Hepatocyte (in vitro differentiated cells): Measurements from ENCODE around the gene GNAZ. TPM values are rescaled to one million over a fixed set of nuclear protein-coding genes. Genes with fewer than 3 reads are reported as not detected.

Source experiments
- DNase-seq: peaks from one replicate; pipeline ENCODE4 v3.0.0-alpha.2; 2016; ENCODE audit warnings: low spot score
- H2AFZ ChIP-seq: fragments of 200-600 bp; sonication (generic); 2 replicates; pipeline ENCODE4 v1.6.0; 2016; ENCODE audit warnings: antibody characterized with exemption, mild to moderate bottlenecking
- H3K27ac ChIP-seq: fragments of 200-600 bp; sonication (generic); 2 replicates; pipeline ENCODE4 v1.5.1; 2016; ENCODE audit warnings: mild to moderate bottlenecking
- H3K27me3 ChIP-seq: fragments of 200-600 bp; sonication (generic); 2 replicates; pipeline ENCODE4 v1.6.1; 2016
- H3K36me3 ChIP-seq: fragments of 200-600 bp; sonication (generic); replicated peaks from 2 replicates; pipeline ENCODE4 v1.5.1; 2016; ENCODE audit warnings: low read depth; ENCODE audit not compliant: insufficient read depth
- H3K4me1 ChIP-seq: fragments of 200-600 bp; sonication (generic); 2 replicates; pipeline ENCODE4 v1.5.1; 2016; ENCODE audit warnings: mild to moderate bottlenecking, moderate library complexity; ENCODE audit not compliant: insufficient read depth
- H3K4me2 ChIP-seq: fragments of 200-600 bp; sonication (generic); 2 replicates; pipeline ENCODE4 v1.6.0; 2016
- H3K4me3 ChIP-seq: fragments of 200-600 bp; sonication (generic); 2 replicates; pipeline ENCODE4 v1.5.1; 2016; ENCODE audit warnings: mild to moderate bottlenecking
- H3K79me2 ChIP-seq: fragments of 200-600 bp; sonication (generic); 2 replicates; pipeline ENCODE4 v1.6.0; 2017; ENCODE audit warnings: mild to moderate bottlenecking
- H3K9me2 ChIP-seq: fragments of 200-600 bp; sonication (generic); replicated peaks from 2 replicates; pipeline ENCODE4 v1.6.0; 2017; ENCODE audit warnings: mild to moderate bottlenecking; ENCODE audit not compliant: insufficient read depth
- H3K9me3 ChIP-seq: fragments of 200-600 bp; sonication (generic); 2 replicates; pipeline ENCODE4 v1.5.1; 2016; ENCODE audit warnings: low read depth, mild to moderate bottlenecking
- H4K20me1 ChIP-seq: fragments of 200-600 bp; sonication (generic); 2 replicates; pipeline ENCODE4 v1.6.0; 2016; ENCODE audit warnings: mild to moderate bottlenecking; ENCODE audit not compliant: insufficient read depth, poor library complexity, severe bottlenecking
- EZH2 ChIP-seq: fragments of 200-600 bp; sonication (generic); IDR thresholded peaks from 2 replicates; pipeline ENCODE4 v1.6.1; 2016; ENCODE audit warnings: antibody characterized with exemption, mild to moderate bottlenecking, borderline replicate concordance
- EZH2phosphoT487 ChIP-seq: fragments of 200-600 bp; sonication (generic); IDR thresholded peaks from one replicate; pipeline ENCODE4 v1.6.1; 2018; ENCODE audit warnings: antibody characterized with exemption, mild to moderate bottlenecking, low read depth, moderate library complexity; ENCODE audit not compliant: unreplicated experiment, severe bottlenecking
- WGBS: methylation state at CpG from one replicate; pipeline ENCODE4 v1.1.6; 2016; ENCODE audit warnings: low lambda C conversion rate; ENCODE audit errors: missing lambda C conversion rate; 5-methylcytosine and 5-hydroxymethylcytosine counted together
- polyA plus RNA-seq: library from polyadenylated mRNA; unstranded; fragments of >200 nt; fragmentation: Nextera tagmentation; extraction: Ambion mirVana; gene quantifications from 2 replicates; pipeline ENCODE4 v1.2.1, GENCODE V29; 2016
- small RNA-seq: library from RNA; depleted of rRNA; stranded (forward); fragments of <200 nt; gene quantifications from one replicate; pipeline ENCODE3, GENCODE V24; 2014
- total RNA-seq: library from RNA; depleted of rRNA; stranded (reverse); fragments of >200 nt; gene quantifications from 2 replicates; pipeline ENCODE4 v1.2.3, GENCODE V29; 2014
- TF ChIP-seq, protein P1 (sequence below): fragments of 200-600 bp; sonication (generic); IDR thresholded peaks from 2 replicates; pipeline ENCODE4 v1.5.1; 2016; ENCODE audit warnings: antibody characterized with exemption, mild to moderate bottlenecking; ENCODE audit not compliant: poor library complexity

Gene GNAZ
- total and polyA plus RNA-seq, 2 experiments from 2014 or later, result 3.4 to 4.1 TPM

DNA sequence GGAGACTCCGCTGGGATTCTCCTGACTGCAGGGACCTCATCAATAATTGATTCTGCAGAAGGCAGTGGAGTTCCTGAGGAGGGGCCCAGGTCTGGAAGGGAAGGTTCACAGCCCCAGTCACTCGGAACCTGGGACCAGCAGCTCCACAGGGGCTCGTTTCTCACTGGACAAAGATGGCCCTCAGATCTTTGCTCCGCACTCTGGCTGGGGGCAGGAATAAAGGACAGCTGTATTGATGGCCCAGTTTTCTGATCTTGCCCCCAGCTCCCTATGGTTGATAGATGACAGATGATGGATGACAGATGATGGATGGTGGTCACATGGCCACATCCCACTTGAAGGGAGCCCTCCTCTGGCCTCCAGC is 98.7 kb downstream of the GNAZ start:
- no peak overlapping the region for H2AFZ ChIP-seq
- no peaks in the 10 kb centered on the region for H3K36me3 ChIP-seq

More for the DNA sequence above, 98.7 kb downstream of the GNAZ start:
- no peaks in the 10 kb centered on the region for H3K9me3 ChIP-seq
- no peak overlapping the region for H3K4me3 ChIP-seq
- H3K9me2 ChIP-seq, result no peaks in the 10 kb centered on the region
- TF ChIP-seq EZH2 (no peak), EZH2phosphoT487 (no peak)
- TF ChIP-seq, protein P1, sequence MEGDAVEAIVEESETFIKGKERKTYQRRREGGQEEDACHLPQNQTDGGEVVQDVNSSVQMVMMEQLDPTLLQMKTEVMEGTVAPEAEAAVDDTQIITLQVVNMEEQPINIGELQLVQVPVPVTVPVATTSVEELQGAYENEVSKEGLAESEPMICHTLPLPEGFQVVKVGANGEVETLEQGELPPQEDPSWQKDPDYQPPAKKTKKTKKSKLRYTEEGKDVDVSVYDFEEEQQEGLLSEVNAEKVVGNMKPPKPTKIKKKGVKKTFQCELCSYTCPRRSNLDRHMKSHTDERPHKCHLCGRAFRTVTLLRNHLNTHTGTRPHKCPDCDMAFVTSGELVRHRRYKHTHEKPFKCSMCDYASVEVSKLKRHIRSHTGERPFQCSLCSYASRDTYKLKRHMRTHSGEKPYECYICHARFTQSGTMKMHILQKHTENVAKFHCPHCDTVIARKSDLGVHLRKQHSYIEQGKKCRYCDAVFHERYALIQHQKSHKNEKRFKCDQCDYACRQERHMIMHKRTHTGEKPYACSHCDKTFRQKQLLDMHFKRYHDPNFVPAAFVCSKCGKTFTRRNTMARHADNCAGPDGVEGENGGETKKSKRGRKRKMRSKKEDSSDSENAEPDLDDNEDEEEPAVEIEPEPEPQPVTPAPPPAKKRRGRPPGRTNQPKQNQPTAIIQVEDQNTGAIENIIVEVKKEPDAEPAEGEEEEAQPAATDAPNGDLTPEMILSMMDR, result no peak
- no peak overlapping the region for H3K4me2 ChIP-seq
- no peaks in the 10 kb centered on the region for H3K27me3 ChIP-seq
- no peaks in the 10 kb centered on the region for H3K79me2 ChIP-seq
- no peak overlapping the region for H3K27ac ChIP-seq
- WGBS, result 94% methylated on average over 4 of the region's 4 CpGs
- H3K4me1 ChIP-seq, result peaks cover 3% of the 10 kb centered on the region
- DNase-seq, result no peak
- no peaks in the 10 kb centered on the region for H4K20me1 ChIP-seq

Small RNA genes within 50 kb of the gene (small RNA-seq; reads per million reads assigned to genes)
- not detected for gene RF00017
- gene RF00066, result not detected

Other genes with a start within 250 kb of the GNAZ start
- gene IGLL5, start 182.7 kb upstream of the GNAZ start, total RNA-seq, result not detected in 2 replicates
- not detected in 2 replicates for gene IGLL5, start 182.7 kb upstream of the GNAZ start, polyA plus RNA-seq
- not detected in 2 replicates for gene RSPH14, start 71.5 kb downstream of the GNAZ start, total RNA-seq
- 1.0 and 1.4 TPM in 2 replicates for gene RSPH14, start 71.5 kb downstream of the GNAZ start, polyA plus RNA-seq
- gene RAB36, start 75.0 kb downstream of the GNAZ start, total RNA-seq, result 1.8 and 2.7 TPM in 2 replicates
- gene RAB36, start 75.0 kb downstream of the GNAZ start, polyA plus RNA-seq, result 4.8 and 5.3 TPM in 2 replicates
- 42.2 and 50.4 TPM in 2 replicates for gene BCR, start 110.0 kb downstream of the GNAZ start, total RNA-seq
- gene BCR, start 110.0 kb downstream of the GNAZ start, polyA plus RNA-seq, result 38.8 and 41.3 TPM in 2 replicates